ENCODE data around the gene PCID2.
"Not testable (repeated sequence)": the region's sequence is repeated elsewhere in the genome, so short reads cannot be mapped to it uniquely, and the experiment has no call there.

Gene PCID2
- 49.2 to 102 reads per million in 2 donors for total RNA-seq

- peak; percentile 83 for DNase-seq
These were observed at the start of gene PCID2 for GRCh38 chr13:113208421-113209335. Gene PCID2 (minus strand): TSS chr13:113208669. CDS start chr13:113208634, 35 bp downstream.

GRCh38 chr13:113257908-113258307, 49.4 kb upstream of the PCID2 start:
- not testable (repeated sequence) for DNase-seq

- no peak for DNase-seq
These were observed 44.1 kb upstream of the PCID2 start for GRCh38 chr13:113252516-113253095.

- DNase-seq: no peak
These were observed 37.7 kb upstream of the PCID2 start for GRCh38 chr13:113245849-113246796.

- DNase-seq: no peak
These were observed 35.4 kb upstream of the PCID2 start for GRCh38 chr13:113243847-113244246.

GRCh38 chr13:113241623-113242022, 33.2 kb upstream of the PCID2 start:
- DNase-seq: not testable (repeated sequence)

GRCh38 chr13:113239986-113240385, 31.5 kb upstream of the PCID2 start:
- DNase-seq: no peak

GRCh38 chr13:113239357-113239756, 30.9 kb upstream of the PCID2 start:
- DNase-seq: no peak

GRCh38 chr13:113238536-113238935, 30.1 kb upstream of the PCID2 start:
- DNase-seq: no peak

GRCh38 chr13:113233101-113233500, 24.6 kb upstream of the PCID2 start:
- no peak for DNase-seq

GRCh38 chr13:113232208-113233003, 23.9 kb upstream of the PCID2 start:
- DNase-seq: no peak

GRCh38 chr13:113231306-113232207, 23.1 kb upstream of the PCID2 start:
- no peak for DNase-seq

- DNase-seq: no peak
These were observed 21.3 kb upstream of the PCID2 start for GRCh38 chr13:113229791-113230190.

- DNase-seq: no peak
These were observed 20.7 kb upstream of the PCID2 start for GRCh38 chr13:113229161-113229560.

- no peak for DNase-seq
These were observed 18.5 kb upstream of the PCID2 start for GRCh38 chr13:113226873-113227450.

- no peak for DNase-seq
These were observed 17.0 kb upstream of the PCID2 start for GRCh38 chr13:113225515-113225914.

GRCh38 chr13:113224486-113224885, 16.0 kb upstream of the PCID2 start:
- no peak for DNase-seq

- no peak for DNase-seq
These were observed 14.6 kb upstream of the PCID2 start for GRCh38 chr13:113223070-113223469.

GRCh38 chr13:113220877-113221276, 12.4 kb upstream of the PCID2 start:
- no peak for DNase-seq

GRCh38 chr13:113220141-113220598, 11.7 kb upstream of the PCID2 start:
- DNase-seq: no peak

Measured in T-helper 9 cell (primary cell).